Stomach (tissue), 9 donors: ENCODE data around the gene IDH3A. TPM values are rescaled to one million over a fixed set of nuclear protein-coding genes. Genes with fewer than 3 reads are reported as not detected.

Experiments
- DNase-seq, 2 donors: peaks; one replicate each; pipeline versions ENCODE4 v3.0.0 to v3.0.0-alpha.2; 2013 to 2019
- H3K27ac ChIP-seq, 5 donors: fragments of 200-600 bp in 4 of 5; sonication (generic) in 4 of 5; one replicate each; pipeline ENCODE4 v1.5.1; 2013 to 2019; ENCODE audit warnings: mild to moderate bottlenecking in 1 of 5, moderate library complexity in 1 of 5
- H3K27me3 ChIP-seq, 3 donors: fragments of 200-600 bp; sonication (generic); one replicate each; pipeline ENCODE4 v1.5.1; 2017 to 2019; ENCODE audit warnings: mixed run types in 1 of 3
- H3K36me3 ChIP-seq, 4 donors: fragments of 200-600 bp; sonication (generic); 1 replicate in 3 of 4; 2 replicates in 1 of 4; pipeline ENCODE4 v1.5.1; 2016 to 2019
- H3K4me1 ChIP-seq, 4 donors: fragments of 200-600 bp; sonication (generic); one replicate each; pipeline ENCODE4 v1.5.1; 2016 to 2019
- H3K4me3 ChIP-seq, 4 donors: fragments of 200-600 bp; sonication (generic) in 3 of 4; one replicate each; pipeline ENCODE4 v1.5.1; 2016 to 2019; ENCODE audit warnings: mild to moderate bottlenecking in 1 of 4
- H3K9me3 ChIP-seq, 4 donors: fragments of 200-600 bp; sonication (generic); one replicate each; pipeline ENCODE4 v1.5.1; 2016 to 2019
- EP300 ChIP-seq: sonication (generic); formaldehyde crosslinking; IDR thresholded peaks from one replicate; pipeline ENCODE4 v1.6.1; 2017; ENCODE audit warnings: antibody characterized with exemption
- POLR2A ChIP-seq, 4 donors: fragments of 450-650 bp; IDR thresholded peaks; one replicate each; pipeline ENCODE4 v1.6.1; 2016; ENCODE audit warnings: antibody characterized with exemption in 4 of 4, control low read depth in 2 of 4, mild to moderate bottlenecking in 1 of 4, moderate library complexity in 1 of 4
- POLR2AphosphoS5 ChIP-seq, 3 donors: sonication (generic); formaldehyde crosslinking; IDR thresholded peaks; one replicate each; pipeline ENCODE4 v1.6.1; 2016; ENCODE audit warnings: antibody characterized with exemption in 3 of 3
- WGBS, 5 donors: extraction: QIAGEN DNeasy Blood & Tissue Kit in 3 of 5; methylation state at CpG; one replicate each; pipeline versions ENCODE4 v1.1.5 to v1.1.7; 2013 to 2018; 5-methylcytosine and 5-hydroxymethylcytosine counted together
- intact Hi-C: fragments of 100-400 bp; cut with DNase I; formaldehyde crosslinking; loops from one replicate; pipeline ENCODE4 v1.15.1; 2023; ENCODE audit warnings: low total_unique reads
- polyA plus RNA-seq, 3 donors: library from polyadenylated mRNA; stranded (reverse); fragments of 200-250 nt; gene quantifications; one replicate each; pipeline ENCODE4 v1.2.3, GENCODE V29; 2013
- total RNA-seq, 5 donors: library from RNA; depleted of rRNA; stranded (reverse); fragments of >200 nt; gene quantifications; one replicate each; pipeline versions ENCODE4 v1.1.0 to v1.2.3, GENCODE V29; 2014 to 2016
- TF ChIP-seq, protein P1 (sequence below), 7 experiments: fragments of 450-650 bp in 4 of 7; fragments of 200-600 bp in 3 of 7; sonication (generic) in 3 of 7; IDR thresholded peaks; one replicate each; pipeline ENCODE4 v1.5.1; 2016 to 2019; ENCODE audit warnings: antibody characterized with exemption in 7 of 7, control low read depth in 2 of 7, mild to moderate bottlenecking in 1 of 7
- donor health status: healthy with polysubstance abuse.
- donor health status: Bipolar disorder and iron deficiency.
- donor health status: healthy.

IDH3A gene
- total and polyA plus RNA-seq, 8 donors, result 25.5 to 731 (median 49.1) TPM

DNA sequence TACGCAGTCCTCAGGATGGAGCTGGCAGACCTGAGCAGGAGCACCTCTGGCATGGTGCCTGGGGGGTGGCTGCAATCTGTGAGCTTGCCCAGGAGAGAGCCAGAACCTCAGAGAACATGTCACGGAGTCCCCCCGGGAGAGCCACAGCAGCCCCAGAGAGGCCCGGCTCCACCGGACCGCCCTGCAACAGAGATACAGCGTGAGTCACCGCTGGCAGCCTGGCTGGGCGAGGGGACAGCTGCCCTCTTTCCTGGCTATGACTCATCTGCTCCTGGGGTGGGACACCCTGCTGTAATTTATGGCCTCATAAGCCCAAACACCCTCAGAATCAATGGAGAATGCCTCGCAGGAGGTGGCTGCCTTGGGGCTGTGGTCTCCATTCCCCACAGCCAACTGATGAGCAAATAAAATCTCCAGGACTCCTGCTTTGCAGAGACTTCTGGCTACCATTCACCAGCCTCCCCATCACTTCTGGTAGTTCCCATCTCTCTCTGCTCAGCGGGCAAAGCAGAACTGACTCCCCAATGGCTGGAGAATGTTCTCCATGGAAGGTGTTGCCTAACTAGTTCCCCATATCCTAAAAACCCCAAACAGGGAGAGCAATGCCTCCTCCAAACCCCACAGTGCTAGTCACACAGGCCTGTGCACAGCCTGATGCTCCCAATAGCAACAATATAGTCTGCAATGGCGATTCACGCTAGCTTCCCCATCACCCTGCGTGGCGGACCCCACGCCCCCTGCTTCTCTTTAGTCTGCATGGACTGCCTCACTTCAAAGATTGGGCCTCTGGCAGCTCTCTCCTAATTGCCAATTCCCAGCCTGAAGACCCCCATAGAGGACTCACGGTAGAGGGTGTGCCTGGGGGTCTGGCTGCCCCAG lies 63.6 kb downstream of the IDH3A start:
- Histone ChIP-seq H3K4me3 (no peak overlapping the region), H3K9me3 (no peaks in the 10 kb centered on the region), H3K36me3 (no peaks in the 10 kb centered on the region), H3K4me1 (peaks cover 17 to 61% (median 43%) of the 10 kb centered on the region in 4 donors), H3K27me3 (peaks cover 0 to 8% (median 0%) of the 10 kb centered on the region in 3 donors), H3K27ac (peak overlapping the region in 2 of 5 donors; percentile 25 to 46)
- no peak for TF ChIP-seq EP300
- TF ChIP-seq POLR2AphosphoS5 (IDR thresholded peaks at IDR 0.05), result peak in 2 of 3 donors; percentile 24 to 50
- TF ChIP-seq, protein P1, sequence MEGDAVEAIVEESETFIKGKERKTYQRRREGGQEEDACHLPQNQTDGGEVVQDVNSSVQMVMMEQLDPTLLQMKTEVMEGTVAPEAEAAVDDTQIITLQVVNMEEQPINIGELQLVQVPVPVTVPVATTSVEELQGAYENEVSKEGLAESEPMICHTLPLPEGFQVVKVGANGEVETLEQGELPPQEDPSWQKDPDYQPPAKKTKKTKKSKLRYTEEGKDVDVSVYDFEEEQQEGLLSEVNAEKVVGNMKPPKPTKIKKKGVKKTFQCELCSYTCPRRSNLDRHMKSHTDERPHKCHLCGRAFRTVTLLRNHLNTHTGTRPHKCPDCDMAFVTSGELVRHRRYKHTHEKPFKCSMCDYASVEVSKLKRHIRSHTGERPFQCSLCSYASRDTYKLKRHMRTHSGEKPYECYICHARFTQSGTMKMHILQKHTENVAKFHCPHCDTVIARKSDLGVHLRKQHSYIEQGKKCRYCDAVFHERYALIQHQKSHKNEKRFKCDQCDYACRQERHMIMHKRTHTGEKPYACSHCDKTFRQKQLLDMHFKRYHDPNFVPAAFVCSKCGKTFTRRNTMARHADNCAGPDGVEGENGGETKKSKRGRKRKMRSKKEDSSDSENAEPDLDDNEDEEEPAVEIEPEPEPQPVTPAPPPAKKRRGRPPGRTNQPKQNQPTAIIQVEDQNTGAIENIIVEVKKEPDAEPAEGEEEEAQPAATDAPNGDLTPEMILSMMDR (IDR thresholded peaks at IDR 0.05), result no peak
- no peak for TF ChIP-seq POLR2A (IDR thresholded peaks at IDR 0.05)
- intact Hi-C loops, result no loop called here
- DNase-seq, result peak; percentile 73 to 76
- WGBS, 5 donors, result 54 to 80% (median 55%) methylated on average over 10 to 17 of the region's 17 CpGs

DNA sequence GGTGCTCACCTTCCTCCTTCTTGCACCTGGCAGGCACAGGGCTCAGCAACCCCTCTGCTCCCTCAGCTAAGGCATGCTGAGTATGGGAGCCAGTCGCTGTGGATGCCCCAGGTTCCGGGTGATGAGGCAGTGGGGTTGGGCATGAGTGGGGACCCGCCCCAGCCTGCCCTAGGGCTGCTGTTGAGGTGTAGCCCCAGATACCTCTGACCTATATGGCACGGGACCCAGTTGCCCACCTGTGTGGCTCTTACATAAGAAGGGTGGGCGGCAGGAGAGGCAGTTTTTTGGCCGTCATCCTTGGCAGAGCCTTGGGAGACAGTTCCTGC lies 64.2 kb downstream of the IDH3A start:
- no peak overlapping the region for H3K4me3 ChIP-seq
- peaks cover 17 to 62% (median 44%) of the 10 kb centered on the region in 4 donors for H3K4me1 ChIP-seq
- DNase-seq, result no peak
- H3K36me3 ChIP-seq, result no peaks in the 10 kb centered on the region
- no peaks in the 10 kb centered on the region for H3K9me3 ChIP-seq
- 74 to 100% (median 91%) methylated on average over 1 to 6 of the region's 6 CpGs for WGBS, 5 donors
- peaks cover 0 to 8% (median 0%) of the 10 kb centered on the region in 3 donors for H3K27me3 ChIP-seq
- intact Hi-C loops, result no loop called here
- H3K27ac ChIP-seq, result peak overlapping the region in 1 of 5 donors; percentile 25
- no peak for TF ChIP-seq POLR2AphosphoS5 (IDR thresholded peaks at IDR 0.05)
- TF ChIP-seq POLR2A (IDR thresholded peaks at IDR 0.05), result no peak
- TF ChIP-seq, protein P1 (IDR thresholded peaks at IDR 0.05), result no peak
- no peak for TF ChIP-seq EP300

DNA sequence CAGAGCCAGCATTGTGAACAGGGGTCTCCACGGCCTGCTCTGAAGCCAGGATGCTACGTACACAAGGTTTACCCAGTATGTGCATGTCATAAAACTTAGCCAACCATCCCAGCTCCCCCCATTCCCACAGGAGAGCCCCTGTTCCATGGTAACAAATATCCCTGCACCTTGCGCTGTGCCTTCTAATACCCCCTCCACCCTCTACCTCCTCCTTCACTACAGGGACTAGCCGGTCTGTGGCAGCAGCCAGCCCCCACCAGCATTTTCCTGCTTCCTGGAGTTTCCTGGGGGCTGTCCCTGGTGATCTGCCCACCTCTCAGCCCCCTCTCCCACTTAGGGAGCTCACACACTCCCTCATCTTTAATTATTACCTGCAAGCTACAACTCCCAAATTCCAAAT lies 64.8 kb downstream of the IDH3A start:
- WGBS, 5 donors, result 83 to 90% (median 89%) methylated on average over 2 to 4 of the region's 4 CpGs
- TF ChIP-seq POLR2A (IDR thresholded peaks at IDR 0.05) (no peak), EP300 (no peak), POLR2AphosphoS5 (IDR thresholded peaks at IDR 0.05) (no peak)
- TF ChIP-seq, protein P1 (IDR thresholded peaks at IDR 0.05), result no peak
- no peak overlapping the region for H3K27ac ChIP-seq
- peaks cover 0 to 8% (median 0%) of the 10 kb centered on the region in 3 donors for H3K27me3 ChIP-seq
- peaks cover 17 to 62% (median 43%) of the 10 kb centered on the region in 4 donors for H3K4me1 ChIP-seq
- H3K4me3 ChIP-seq, result no peak overlapping the region
- H3K36me3 ChIP-seq, result no peaks in the 10 kb centered on the region
- no peak for DNase-seq
- no peaks in the 10 kb centered on the region for H3K9me3 ChIP-seq
- intact Hi-C loops, result no loop called here

DNA sequence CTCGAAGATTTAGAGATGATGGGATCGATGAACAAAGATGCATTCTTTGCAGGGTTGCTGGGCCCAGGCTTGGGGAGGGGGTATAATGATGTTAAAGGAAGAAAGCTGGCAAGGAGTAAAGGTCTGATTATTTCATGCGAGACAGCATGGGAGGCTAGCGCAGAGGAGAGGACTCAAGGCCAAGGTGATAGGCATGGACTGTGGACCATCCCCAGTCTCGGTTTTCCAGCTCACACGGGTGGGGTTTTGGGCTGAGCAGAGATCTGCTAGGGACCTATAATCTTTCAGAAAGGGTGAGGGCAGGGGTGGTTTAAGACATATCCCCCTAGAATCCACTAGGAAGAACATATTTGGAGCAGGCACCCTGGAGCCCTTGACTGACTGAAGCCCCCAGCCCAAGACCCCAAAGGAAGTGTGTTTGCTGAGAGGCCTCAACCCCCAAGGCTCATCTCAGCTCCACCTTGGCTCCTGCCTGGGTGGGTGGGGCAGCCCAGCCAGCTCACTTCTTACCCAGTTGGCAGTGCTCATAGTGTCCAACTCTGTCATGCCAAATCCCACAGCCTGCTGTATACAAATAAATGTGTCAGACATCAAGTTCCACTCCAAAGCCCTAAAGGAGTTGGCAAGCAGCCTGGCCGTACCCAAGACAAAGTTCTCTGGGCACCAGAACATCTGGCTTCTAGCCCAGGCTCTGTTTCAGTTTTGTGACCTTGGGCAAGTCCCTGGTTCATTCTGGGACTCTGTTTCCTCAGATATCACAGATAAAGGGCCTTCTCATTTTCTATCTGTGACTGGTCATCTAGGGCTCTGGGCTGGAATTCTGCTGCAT lies 67.3 kb downstream of the IDH3A start:
- DNase-seq, result peak; percentile 39 to 95
- intact Hi-C loops, result no loop called here
- Histone ChIP-seq H3K9me3 (no peaks in the 10 kb centered on the region), H3K27me3 (peaks cover 0 to 8% (median 0%) of the 10 kb centered on the region in 3 donors), H3K4me1 (peaks cover 14 to 46% (median 31%) of the 10 kb centered on the region in 4 donors), H3K4me3 (no peak overlapping the region), H3K27ac (peak overlapping the region in 4 of 5 donors; percentile 25 to 70 (median 52)), H3K36me3 (no peaks in the 10 kb centered on the region)
- TF ChIP-seq EP300, result no peak
- TF ChIP-seq, protein P1 (IDR thresholded peaks at IDR 0.05), result no peak
- TF ChIP-seq POLR2AphosphoS5 (IDR thresholded peaks at IDR 0.05), result peak; percentile 22 to 65 (median 43)
- WGBS, 5 donors, result 63 to 73% (median 71%) methylated on average over 7 of the region's 7 CpGs
